Panc1 (cell line): ENCODE results near the gene TMA16.

ENCODE experiments used
- CTCF ChIP-seq: fragments of 450-650 bp; IDR thresholded peaks from 2 replicates; pipeline ENCODE4 v1.5.1; 2017; ENCODE audit warnings: mild to moderate bottlenecking
- POLR2AphosphoS5 ChIP-seq: IDR thresholded peaks from 2 replicates; pipeline ENCODE4 v1.6.1; 2012; ENCODE audit warnings: mild to moderate bottlenecking, low read depth, low read length, moderate library complexity
- REST ChIP-seq, 2 experiments: IDR thresholded peaks; 2 replicates each; pipeline ENCODE4 v1.6.1; 2011 to 2012; ENCODE audit warnings: low read depth in 2 of 2, control low read depth in 1 of 2, low read length in 1 of 2, mild to moderate bottlenecking in 1 of 2, moderate library complexity in 1 of 2; ENCODE audit not compliant: insufficient read depth in 1 of 2
- SIN3A ChIP-seq: IDR thresholded peaks from 2 replicates; pipeline ENCODE4 v1.6.1; 2012; ENCODE audit warnings: low read depth, mild to moderate bottlenecking, low read length, moderate library complexity, borderline replicate concordance; ENCODE audit not compliant: insufficient read depth
- TCF7L2 ChIP-seq: IDR thresholded peaks from 2 replicates; pipeline ENCODE4 v1.6.1; 2011; ENCODE audit warnings: mild to moderate bottlenecking, low read depth, low read length, inconsistent platforms

- TF ChIP-seq CTCF (no peak), SIN3A (no peak), POLR2AphosphoS5 (no peak), REST (IDR thresholded peaks at IDR 0.05; ENCODE audit: insufficient read depth in 1 of 2, low read depth in 2 of 2, low read length in 1 of 2) (no peak), TCF7L2 (no peak)
Observed at GRCh38 chr4:163482190-163482589, 12.3 kb upstream of the TMA16 start.
